Activated CD8-positive, alpha-beta memory T cell treated with anti-CD3 and anti-CD28 coated beads for 1 hour (primary cell): ENCODE data around the gene TTBK1.

ENCODE experiments used
- DNase-seq, 2 donors: peaks; one replicate each; pipeline ENCODE4 v3.0.0-alpha.2; 2020; ENCODE audit warnings: low read depth in 1 of 2; ENCODE audit errors: extremely low read depth in 1 of 2

Gene TTBK1

DNA sequence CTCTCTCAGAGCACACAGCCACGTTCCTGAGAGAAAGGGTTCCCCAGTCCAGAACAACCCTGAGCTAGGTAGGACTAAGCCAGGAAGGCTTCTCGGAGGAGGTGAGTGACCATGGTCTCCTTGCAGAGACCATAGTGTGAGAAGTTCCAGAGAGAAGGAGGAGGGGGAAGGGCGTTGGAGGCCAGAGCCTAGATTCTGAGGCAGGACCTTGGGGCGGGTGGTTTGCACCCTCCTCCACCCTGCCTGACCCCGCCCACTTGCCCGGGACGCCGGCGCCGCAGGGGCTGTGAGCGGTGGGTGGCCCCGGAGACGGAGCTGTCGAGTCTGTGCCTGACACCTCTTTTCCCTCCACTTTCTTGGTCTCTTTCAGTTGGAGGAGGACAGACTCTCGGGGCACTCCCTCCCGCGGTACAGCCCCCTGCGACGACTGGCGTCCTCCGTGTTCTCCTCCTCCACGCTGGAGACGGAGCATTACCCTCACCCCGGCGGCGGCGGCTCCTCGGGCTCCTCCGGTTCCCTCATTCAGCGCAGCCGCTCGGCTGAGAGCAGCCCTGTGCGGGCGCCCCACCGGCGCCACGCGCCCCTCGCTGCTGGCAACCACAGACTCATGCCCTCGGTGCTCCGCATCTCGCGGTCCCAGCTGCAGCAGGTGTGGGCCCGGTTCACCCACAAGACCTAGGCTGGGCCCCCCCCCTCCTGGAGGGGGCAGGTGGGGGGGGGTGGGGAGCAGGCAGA lies 26.2 kb downstream of the TTBK1 start:
- peak in 1 of 2 donors; percentile 22 for DNase-seq

DNA sequence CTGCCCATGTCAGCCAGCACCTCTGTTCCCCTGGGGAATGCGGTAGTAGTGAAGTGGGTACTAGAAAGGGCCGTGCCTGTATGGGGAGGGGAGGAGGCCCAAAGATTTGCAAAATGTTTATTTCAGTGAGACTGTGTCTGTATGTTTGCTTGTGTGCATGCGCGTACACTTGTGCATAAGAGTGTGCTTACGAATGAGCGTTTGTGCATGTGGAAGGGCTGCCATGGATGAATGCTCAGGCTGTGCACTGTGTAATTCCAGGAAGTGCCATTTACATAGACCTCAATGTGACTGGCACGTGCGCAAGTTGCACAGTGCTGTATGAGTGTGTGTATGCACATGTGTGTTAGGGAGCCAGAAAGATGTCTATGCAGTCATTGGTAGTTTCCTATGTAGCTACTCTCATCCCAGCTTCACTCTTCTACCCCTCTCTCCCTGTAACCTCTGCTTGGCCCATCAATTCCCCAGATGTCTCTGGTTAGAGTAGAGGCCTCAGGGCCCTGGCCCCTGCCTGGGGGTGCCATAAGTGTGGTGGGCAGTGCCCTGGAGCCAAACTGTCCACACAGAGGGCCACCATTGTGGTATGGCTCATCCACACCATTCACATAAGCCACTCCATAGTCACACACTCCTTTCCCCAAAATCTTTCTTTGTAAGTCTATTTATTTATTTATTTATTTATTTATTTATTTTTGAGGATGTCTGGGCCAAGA lies 28.0 kb downstream of the TTBK1 start:
- no peak for DNase-seq

DNA sequence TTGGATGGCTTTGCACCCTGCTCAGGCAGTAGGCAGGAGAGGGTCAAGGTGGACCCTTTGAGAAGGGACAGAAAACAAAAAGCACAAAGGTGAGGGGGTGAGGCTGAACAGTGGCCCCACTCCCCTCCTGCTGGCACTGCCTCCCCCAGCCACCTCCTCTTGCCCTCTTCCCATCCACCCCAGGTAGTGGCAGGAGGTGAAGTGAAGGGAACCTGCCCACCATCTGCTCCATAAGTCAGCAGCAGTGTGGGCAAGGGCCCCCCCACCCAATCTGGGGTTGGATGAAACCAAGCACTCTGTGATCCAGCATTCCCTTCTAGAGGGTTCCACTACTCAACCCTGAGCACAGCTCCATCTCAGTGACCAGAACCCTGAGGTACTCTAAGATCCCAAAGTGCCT lies 28.7 kb downstream of the TTBK1 start:
- no peak for DNase-seq

DNA sequence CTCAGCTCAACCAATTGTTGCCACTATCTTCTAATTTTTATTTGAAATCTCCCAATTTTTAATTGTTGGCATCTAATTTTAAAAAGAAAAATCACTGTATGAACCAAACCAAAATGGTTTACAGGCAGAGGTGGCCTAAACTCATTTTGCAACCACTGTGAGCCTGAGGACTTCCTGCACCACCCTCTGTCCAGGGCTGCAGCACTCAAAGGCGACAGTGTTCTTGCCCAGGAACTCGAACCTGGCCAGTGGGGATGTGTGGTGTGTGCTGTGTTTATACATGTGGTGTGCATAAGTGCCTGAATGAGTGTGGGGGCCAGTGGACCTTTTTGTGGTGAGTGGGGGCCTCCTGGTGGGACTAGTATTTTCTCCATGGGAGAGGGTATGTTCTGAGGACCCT lies 30.4 kb downstream of the TTBK1 start:
- no peak for DNase-seq

DNA sequence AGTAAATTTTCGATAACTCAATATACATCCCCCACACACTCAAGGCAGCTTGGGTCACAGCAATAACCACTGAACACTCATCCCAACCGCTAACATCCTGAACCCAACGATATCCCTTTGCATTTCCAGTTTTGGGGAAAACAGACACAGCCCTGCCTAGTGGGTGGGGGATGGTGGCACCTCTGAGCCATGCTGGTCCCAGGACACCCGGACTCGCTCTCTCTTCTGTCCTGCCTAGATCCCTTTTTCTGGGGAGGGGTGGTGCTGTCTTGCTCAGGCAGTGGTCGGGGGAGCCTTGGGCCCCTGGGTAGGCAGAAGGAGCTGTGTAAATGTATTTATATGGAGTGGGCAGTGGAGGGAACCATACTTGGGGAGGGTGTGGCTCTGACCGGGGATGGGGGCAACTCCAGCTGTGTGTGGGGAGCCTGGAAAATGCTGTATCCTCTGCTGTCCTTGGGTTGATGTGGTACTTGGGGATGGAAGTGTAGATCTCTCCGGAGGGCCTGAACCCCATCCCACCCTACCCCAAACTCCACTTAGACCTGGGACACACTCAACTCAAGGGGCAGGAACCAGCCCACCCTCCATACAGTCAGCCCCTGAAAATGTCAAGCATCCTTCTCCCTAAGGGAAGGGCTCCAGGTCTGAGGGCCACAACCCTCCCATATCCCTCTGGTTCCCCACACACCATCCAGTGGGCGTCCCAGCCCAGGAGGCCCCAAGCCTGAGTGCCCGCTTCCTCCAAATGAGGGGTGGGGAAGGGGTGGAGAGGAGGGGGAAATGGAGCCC lies 31.0 kb downstream of the TTBK1 start:
- no peak for DNase-seq

DNA sequence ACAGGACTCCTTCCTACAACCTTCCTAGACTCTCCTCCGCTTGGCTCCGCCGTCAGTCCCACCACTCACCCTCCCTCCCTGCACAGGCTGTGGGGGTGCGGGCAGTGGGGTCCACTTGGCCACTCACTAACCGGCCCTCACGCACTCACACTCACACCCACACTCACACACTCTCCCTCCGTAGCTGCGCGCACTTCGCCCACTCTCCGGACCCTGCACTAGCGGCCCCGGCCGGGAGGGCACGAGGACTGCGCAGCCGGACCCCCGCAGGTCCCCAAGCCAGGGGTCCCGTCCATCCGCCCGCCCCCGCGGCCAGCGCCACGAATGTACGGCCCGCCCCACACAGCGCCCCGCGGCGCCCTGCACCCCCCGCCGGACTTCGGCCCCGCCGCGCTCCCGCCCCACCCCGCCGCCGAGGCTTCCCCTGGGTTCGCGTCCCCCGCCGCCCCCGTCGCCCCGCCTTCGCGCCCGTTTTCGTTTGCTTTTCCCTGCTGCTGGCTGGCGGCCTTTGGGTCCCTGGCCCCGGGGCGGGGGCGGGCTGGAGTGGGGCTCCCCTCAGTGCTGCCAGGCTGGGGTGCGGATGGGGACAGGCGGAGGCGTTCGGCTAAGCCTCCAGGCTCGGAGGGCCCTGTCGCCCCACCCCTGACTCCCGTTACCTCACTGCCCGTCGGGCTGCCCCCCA lies 31.8 kb downstream of the TTBK1 start:
- no peak for DNase-seq

DNA sequence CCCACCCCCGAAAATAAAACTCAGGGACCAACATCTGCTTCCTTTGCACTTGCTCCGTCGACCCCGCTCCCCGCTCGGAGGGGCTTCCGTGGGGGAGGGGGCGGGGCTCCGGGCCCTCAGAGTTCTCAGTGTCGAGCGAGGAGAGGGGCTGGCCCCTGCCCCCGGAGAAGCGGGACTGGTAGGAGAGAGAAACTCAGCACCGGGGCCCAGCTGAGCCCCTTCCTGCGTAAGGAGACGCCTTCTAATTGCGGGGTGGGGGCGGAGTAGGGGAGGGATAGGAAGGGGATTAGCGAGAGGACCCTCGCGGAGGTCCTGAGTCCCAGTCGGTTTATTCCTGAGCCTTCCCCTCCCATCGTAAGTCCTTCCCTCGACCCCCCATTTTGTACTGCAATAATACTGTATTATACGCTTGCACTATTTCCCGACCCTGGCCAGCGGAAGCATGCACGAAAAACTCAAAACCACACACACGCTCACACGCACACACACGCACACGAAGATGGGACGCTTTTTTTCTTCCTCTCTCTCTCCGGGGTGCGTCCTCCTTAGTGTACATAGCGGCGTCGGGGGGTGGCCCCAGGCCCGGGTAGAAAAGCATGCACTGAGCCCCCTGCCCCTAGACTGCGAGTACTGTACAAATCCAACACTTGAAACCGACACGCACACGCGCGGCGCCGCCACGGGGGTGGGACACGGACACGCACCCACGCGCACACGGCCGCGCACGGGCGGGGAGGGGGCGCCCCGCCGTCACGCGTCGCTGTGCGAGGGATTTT lies 32.7 kb downstream of the TTBK1 start:
- no peak for DNase-seq

DNA sequence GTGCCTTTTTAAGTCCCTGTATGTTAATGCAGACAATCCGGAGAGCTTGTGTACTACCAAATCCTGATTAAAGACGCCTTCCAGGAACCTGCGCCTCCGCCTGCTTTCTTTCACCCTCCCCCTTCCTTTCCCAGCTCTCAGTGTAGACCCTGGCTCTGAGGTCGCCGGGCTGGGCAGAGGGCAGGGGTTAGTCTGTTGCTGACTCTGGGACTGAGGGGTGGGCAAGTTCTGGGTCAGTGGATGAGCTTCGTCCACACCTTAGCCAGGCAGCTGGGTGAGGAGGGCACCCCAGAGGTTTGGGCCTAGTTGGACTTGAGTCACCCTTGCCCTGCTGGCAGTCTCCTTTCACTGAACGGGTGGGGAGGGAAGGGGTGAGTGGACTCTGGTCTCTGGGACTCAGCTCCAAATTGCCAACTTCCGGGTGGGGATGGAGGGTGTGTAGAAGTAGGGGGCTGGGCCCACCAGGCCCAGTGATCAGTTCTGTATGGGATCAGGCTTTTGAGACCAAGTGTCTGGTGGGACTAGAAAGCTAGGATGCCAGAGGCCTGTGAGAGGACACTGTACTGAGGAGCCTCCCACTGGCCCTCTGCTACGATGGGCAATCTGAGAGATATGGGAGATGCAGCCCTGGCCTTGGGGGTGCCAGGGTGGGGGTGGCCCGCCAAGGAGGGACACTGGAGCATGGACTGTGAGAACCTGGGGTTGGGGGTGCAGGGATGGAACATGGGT lies 33.5 kb downstream of the TTBK1 start:
- DNase-seq: no peak

DNA sequence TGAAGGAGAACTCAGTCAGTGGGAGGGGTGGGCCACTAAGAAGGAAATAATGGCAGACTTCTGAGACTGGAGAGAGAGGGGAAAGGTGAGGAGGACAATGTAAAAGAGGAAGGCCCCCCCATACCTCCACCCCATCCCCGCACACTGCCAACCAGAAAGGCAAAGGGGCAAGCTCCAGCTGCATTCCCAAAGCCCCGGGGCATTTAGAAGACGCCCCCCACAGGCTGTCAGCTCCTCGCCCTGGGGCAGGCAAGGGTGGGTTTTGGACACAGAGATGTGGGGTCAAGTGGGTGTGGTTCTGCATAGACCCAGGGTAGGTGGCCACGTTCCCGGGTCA lies 34.0 kb downstream of the TTBK1 start:
- DNase-seq: no peak

DNA sequence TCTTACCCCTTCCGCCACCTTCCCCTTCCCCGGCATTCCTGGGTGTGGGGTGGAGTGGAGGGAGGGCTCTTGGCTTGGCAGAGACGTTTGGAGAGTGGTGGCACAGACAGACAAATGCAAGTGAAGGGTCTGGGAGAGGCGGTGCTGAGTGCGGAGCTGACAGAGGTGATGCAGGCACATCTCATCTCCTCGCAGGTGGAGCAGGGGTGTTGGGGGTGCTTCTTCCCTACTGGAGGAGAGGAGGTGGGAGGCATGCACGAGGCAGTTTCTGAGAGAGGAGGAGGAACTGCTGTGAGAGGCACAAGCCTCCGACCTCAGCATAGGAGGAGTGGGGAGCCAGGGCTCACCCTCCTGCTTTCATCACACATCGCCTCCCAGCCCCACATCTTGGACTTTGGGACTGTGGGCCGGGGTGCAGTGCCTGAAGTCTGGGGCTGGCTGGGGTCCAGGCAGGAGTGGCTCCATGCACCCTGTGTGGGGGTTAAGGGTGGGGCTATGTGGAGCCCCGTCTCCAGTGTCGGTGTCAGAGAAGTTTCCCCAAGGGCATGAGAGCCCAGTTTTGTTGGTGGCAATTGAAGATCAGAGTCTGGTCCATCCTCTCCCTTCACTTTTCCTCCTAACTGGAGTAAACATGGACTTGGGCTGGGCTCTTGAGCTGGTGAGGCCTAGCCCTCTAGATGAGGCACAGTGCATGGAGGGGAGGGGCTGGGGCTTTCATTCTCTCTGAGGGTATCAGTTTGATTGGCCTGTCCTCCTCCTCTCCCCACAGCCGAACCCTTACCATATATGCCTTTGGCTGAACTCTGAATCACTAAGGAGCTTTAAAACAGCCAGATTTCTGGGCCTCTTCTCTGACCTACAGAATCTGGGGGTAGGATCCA lies 34.6 kb downstream of the TTBK1 start:
- DNase-seq: no peak

DNA sequence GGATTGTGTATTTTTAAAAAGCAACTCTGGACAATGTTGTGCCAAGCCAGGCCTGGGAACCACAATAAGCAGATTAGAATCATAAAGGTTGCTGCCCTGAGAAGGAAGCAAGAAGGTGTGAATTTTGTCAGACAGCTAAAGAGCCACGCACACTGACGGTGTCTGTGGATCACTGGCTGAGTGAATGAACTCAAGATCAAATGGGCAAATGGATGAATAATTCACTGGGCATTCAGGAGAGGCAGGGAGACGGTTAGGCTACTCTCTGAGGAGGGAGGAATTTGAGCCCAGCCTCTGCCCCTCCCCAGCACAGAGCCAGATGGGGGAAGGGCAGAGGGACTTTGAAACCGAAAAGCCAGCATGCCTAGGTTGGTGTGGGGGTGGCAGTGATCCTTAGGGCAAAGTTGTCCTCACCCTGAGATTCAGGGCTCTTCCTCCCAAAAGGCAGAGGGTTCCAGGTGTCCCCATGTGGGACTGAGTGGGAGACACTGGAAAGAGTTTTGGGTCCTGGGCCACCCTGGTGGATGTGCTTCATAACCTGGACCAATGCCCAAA lies 35.3 kb downstream of the TTBK1 start:
- no peak for DNase-seq

DNA sequence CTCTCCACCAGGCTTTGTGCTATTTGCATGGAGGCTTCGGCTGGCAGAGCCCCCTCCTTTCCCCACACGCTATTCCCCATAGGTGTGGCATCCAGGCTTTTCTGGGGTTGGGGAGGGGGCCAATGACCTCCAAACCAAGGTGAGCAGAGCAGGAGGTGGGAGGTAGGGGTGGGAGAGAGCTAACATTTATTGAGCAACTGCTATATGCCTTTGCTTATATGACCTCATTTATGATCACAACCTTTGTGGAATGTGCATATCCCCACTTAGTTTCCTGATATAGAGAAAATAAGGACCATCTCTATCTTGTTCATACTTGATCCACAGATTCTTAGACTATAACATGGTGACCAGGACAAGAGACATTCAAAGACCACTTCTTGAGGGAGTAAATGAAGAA lies 37.0 kb downstream of the TTBK1 start:
- no peak for DNase-seq

DNA sequence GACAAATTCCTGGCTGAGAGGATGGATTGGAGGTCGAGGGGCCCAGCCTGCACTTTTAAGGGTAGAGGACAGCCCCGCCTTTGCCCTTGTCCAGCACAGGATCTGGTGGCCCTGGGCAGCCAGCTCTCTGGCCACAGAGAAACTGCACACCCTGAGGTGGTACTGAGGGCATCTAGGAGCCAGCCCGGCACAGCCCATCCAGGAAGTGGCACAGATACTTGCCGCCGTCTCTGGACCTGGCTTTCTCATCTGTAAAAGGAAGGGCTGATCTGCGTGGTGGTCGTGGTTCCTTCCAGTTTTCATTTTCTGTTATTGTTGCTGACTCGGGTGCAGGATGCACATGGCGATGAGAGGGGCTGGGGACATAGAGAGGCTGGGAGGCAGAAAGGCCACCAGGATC lies 38.8 kb downstream of the TTBK1 start:
- DNase-seq: no peak

DNA sequence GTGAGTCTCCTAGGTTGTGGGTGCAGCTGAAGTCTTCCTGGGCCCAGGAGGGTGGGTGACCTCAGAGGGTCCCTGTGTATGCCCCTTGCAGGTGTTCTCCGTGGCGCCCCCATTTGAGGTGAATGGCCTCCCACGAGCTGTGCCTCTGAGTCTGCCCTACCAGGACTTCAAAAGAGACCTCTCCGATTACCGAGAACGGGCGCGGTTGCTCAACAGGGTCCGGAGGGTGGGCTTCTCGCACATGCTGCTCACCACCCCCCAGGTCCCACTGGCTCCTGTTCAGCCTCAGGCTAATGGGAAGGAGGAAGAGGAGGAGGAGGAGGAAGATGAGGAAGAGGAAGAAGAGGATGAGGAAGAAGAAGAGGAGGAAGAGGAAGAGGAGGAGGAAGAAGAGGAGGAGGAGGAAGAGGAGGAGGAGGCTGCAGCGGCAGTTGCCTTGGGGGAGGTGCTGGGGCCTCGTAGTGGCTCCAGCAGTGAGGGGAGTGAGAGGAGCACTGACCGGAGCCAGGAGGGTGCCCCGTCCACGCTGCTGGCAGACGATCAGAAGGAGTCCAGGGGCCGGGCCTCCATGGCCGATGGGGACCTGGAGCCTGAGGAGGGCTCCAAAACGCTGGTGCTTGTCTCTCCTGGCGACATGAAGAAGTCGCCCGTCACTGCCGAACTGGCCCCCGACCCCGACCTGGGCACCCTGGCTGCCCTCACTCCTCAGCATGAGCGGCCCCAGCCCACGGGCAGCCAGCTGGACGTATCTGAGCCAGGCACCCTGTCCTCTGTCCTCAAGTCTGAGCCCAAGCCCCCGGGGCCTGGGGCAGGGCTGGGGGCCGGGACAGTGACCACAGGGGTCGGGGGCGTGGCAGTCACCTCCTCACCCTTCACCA lies 39.6 kb downstream of the TTBK1 start:
- DNase-seq: no peak

DNA sequence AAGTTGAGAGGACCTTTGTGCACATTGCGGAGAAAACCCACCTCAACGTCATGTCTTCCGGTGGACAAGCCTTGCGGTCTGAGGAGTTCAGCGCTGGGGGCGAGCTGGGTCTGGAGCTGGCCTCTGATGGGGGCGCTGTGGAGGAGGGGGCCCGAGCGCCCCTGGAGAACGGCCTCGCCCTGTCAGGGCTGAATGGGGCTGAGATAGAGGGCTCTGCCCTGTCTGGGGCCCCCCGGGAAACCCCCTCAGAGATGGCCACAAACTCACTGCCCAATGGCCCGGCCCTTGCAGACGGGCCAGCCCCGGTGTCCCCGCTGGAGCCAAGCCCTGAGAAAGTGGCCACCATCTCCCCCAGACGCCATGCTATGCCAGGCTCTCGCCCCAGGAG lies 40.2 kb downstream of the TTBK1 start:
- DNase-seq: no peak

DNA sequence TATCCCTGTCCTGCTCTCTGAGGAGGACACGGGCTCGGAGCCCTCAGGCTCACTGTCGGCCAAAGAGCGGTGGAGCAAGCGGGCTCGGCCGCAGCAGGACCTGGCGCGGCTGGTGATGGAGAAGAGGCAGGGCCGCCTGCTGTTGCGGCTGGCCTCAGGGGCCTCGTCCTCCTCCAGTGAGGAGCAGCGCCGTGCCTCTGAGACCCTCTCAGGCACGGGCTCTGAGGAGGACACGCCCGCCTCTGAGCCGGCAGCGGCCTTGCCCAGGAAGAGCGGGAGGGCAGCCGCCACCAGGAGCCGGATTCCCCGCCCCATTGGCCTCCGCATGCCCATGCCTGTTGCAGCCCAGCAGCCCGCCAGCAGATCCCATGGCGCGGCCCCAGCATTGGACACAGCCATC lies 40.6 kb downstream of the TTBK1 start:
- no peak for DNase-seq

DNA sequence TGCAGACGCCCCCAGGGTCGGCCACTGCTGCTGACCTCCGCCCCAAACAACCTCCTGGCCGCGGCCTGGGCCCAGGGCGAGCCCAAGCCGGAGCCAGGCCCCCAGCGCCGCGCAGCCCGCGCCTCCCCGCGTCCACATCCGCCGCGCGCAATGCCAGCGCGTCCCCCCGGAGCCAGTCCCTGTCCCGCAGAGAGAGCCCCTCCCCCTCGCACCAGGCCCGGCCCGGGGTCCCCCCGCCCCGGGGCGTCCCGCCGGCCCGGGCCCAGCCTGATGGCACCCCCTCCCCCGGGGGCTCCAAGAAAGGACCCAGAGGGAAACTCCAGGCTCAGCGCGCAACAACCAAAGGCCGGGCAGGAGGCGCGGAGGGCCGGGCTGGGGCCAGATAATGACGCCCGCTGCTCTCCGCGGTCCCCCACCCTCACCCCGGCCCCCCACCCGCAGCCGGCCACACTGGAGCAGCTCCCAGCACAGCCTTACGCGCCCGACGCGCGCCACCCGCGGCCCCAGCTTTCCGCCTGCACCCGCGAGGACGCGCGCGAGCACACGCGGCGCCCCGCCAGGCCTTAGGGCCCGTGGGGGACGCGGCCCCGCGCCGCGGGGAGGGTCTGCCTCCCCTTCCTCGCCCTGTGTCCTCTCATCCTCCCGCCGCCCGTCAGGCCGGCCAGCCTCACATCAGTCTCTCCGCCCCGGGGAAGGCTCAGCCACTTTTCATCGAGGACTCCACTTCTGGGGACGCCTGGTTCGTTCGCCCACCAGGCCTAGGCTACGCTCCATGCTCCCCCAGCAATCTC lies 41.9 kb downstream of the TTBK1 start:
- DNase-seq: no peak
